NCI-H1048 (cell line): ENCODE data around the gene AMY1C.
"Not testable (repeated sequence)": the region's sequence is repeated elsewhere in the genome, so short reads cannot be mapped to it uniquely, and the experiment has no call there.

ENCODE experiments used
- DNase-seq: peaks from one replicate; lab custom pipeline; 2025; lab: John Stamatoyannopoulos, UW

AMY1C gene

DNA sequence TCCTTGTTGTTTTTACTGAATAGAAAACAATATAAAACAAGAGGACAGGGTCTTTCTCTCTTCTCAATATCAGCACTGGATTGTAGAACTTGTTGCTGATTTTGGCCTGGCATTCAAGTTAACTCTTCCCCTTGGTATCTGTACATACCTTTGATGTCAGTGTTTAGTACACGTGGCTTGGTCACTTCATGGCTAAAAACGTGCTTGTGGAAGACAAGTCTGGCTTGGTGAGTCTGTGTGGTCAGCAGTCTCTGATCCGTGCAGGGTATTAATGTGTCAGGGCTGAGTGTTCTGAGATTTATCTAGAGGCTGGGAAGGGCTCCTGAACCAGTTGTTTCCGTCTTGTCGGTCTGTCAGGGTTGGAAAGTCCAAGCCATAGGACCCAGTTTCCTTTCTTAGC lies at the start of gene AMY1C:
TSS of gene AMY1C (plus strand) at position 301 of the 400 bp plus-strand sequence. CDS start 572 bp downstream, outside the sequence.
- DNase-seq = not testable (repeated sequence)

- DNase-seq = not testable (repeated sequence)
These were observed 49.0 kb upstream of the AMY1C start for GRCh38 chr1:103700669-103701068.

- DNase-seq = not testable (repeated sequence)
These were observed 48.4 kb upstream of the AMY1C start for GRCh38 chr1:103701256-103701655.

GRCh38 chr1:103707670-103708069 lies 42.0 kb upstream of the AMY1C start:
- DNase-seq = not testable (repeated sequence)

DNA sequence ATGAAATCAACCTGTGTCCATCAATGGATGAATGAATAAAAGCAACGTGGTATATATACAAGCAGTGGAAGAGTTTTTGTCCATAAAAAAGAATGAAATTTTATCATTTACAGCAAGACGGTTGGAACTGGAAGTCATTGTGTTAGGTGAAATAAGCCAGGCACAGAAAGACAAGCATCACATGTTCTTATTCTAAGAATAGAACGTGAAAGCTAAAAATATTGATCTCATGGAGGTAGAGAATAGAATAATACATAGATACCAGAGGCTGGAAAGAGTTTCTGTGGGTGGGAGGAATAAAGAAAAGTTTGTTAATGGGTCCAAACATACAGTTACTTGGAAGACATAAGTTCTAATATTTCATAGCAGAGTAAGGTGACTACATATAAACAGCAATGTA lies 39.3 kb upstream of the AMY1C start:
- not testable (repeated sequence) for DNase-seq

DNA sequence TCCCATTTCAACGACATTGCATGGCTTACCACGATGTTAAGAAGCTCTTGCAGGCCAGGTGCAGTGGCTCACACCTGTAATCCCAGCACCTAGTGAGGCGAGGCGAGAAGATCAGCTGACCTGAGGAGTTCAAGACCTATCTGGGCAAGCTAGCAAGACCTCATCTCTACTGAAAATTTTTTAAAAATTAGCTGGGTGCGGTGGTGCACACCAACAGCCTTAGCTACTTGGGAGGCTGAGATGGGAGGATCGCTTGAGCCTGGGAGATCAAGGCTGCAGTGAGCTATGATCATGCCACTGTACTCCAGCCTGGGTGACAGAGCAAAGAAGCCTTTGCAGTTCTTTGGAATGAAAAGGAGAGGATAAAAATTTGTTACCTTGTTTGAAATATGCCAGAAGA lies 32.3 kb upstream of the AMY1C start:
- not testable (repeated sequence) for DNase-seq

DNA sequence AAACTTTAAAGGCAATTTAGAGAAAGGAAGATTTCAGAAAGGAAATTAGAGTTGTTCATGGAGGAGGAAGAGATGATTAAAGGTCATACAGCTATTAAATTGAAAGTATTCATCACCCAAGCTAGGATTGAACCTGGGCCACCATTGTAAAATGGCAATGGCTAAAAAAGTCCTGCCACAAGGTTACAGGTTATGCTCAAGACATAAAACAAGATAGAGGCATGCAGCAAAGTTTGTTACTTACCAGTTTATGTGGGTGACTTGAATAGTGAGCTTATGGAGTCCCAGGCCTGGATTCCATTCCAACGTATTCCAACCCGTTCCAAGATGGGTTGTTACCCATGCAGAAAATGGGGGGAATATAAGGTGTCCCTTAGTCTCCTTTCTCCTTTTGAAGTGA lies 28.2 kb upstream of the AMY1C start:
- not testable (repeated sequence) for DNase-seq

DNA sequence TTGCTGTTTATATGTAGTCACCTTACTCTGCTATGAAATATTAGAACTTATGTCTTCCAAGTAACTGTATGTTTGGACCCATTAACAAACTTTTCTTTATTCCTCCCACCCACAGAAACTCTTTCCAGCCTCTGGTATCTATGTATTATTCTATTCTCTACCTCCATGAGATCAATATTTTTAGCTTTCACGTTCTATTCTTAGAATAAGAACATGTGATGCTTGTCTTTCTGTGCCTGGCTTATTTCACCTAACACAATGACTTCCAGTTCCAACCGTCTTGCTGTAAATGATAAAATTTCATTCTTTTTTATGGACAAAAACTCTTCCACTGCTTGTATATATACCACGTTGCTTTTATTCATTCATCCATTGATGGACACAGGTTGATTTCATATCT lies 14.4 kb upstream of the AMY1C start:
- not testable (repeated sequence) for DNase-seq

- not testable (repeated sequence) for DNase-seq
These were observed 11.7 kb upstream of the AMY1C start for GRCh38 chr1:103738031-103738430.

GRCh38 chr1:103744449-103744848 lies 5.2 kb upstream of the AMY1C start:
- DNase-seq = not testable (repeated sequence)

DNA sequence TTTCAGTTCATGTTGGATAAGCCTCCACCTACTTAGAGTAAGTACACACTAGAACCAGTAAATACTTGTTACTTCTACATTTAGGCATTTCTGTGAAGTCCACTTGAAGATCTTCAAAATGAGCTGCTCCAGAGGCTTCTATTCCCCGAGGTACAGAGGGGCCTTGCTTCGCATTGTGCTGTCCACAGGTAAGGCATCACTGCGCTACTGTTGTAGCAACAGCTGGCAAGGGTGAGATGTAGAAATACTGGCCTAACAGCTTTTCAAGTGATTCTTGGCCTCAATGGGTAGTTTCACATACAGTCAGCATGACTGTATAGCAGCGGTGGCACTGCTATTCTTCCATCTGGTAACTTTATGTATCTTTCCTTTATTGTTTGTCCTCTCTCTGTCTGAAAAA lies 4.7 kb upstream of the AMY1C start:
- not testable (repeated sequence) for DNase-seq

GRCh38 chr1:103748273-103748672 lies 1.4 kb upstream of the AMY1C start:
- not testable (repeated sequence) for DNase-seq

DNA sequence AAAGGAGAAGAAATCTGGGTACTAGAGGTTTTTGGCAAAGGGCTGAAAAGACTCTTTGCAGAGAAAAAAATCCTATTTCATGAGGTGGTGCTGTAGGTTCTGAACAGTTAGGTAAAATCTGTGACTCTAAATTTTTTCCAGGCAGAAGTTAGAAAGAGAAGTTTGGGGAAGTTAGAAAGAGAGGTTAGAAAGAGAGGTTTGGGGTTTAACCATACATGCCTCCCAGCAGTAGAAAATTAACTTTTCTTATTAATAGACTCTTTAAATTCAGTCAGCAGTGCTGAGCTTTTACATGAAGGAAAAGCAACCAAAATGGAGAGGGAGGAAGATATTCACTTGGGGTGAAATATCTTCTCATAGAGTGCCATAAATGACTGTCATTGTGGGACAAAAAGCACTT lies 12.2 kb downstream of the AMY1C start:
- DNase-seq = no peak

- DNase-seq = no peak
These were observed 30.2 kb downstream of the AMY1C start for GRCh38 chr1:103779932-103780331.

DNA sequence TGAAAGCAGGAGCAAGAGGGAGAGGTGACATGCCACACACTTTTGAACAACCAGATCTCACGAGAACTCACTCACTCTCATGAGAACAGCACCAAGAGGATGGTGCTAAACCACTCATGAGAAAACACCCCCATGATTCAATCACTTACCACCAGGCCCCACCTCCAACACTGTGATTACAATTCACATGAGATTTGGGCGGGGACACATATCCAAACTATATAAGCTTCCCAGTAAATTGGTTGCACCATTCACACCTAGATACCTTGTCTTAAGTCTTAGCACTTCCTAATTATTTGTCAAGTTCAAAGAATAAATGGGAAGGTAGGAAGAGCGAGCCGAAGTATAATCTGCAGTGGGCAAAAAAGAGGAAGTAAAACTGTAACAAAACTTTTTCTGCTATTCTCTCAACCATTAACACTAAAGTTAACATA lies 34.3 kb downstream of the AMY1C start:
- DNase-seq = no peak

- no peak for DNase-seq
These were observed 38.7 kb downstream of the AMY1C start for GRCh38 chr1:103788377-103788776.

DNA sequence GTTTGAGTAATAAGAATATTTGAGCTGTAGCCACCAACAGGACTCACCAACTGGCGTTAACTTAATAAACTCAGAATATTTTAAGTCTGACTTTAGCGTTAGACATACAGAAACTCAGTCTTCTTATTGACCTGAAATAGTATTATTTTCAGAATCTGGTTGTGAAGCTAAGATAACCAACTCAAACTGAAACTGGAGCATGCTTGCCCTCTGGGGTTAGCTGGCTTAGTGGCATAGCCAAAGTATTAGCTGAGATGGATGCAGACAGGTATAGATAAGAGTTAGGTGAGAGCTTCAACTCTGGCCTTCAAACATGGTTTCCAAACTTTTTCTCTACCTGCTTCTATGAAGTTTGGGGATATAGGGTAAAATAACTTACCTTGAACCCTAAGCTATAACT lies 40.5 kb downstream of the AMY1C start:
- no peak for DNase-seq
